Measurements from ENCODE around the gene NRP1.
"Not testable (repeated sequence)": the region's sequence is repeated elsewhere in the genome, so short reads cannot be mapped to it uniquely, and the experiment has no call there.

NRP1 gene

GRCh38 chr10:33334153-33334804 lies at the start of gene NRP1:
Gene NRP1 (minus strand): TSS chr10:33334667. CDS start chr10:33334382, 285 bp downstream.
- no peak for TF ChIP-seq Cebpa-rat (IDR thresholded peaks at IDR 0.05)
- Histone ChIP-seq H3K27ac (peak within 1 kb of the TSS; percentile 48 to 98 (median 67)), H4K20me1 (peaks cover 0 to 42% (median 14%) of the 10 kb centered on the region in 11 experiments; a peak in 12 of 22 replicates), H3K4me2 (peak within 1 kb of the TSS; percentile 91 to 100 (median 98)), H3K4me3 (peak within 1 kb of the TSS; percentile 65 to 97 (median 75)), H3K9ac (peak within 1 kb of the TSS; percentile 71 to 99 (median 80)), H3K36me3 (peaks cover 0 to 35% (median 0%) of the 10 kb centered on the region in 11 experiments; a peak in 6 of 22 replicates), H3K4me1 (peaks cover 29 to 39% (median 35%) of the 10 kb centered on the region in 10 experiments), H3K27me3 (peaks cover 0 to 85% (median 76%) of the 10 kb centered on the region in 11 experiments; a peak in 20 of 22 replicates), H3K9me3 (replicated peaks in 1 of 11) (0 out of 22 replicates have a peak, but pooled peaks cover 0 to 5% (median 0%) of the 10 kb centered on the region in 11 experiments)

GRCh38 chr10:33384201-33384600 lies 49.7 kb upstream of the NRP1 start:
- H3K27ac ChIP-seq; H3K9ac ChIP-seq; H3K36me3 ChIP-seq; H3K4me3 ChIP-seq; H3K27me3 ChIP-seq; H3K9me3 ChIP-seq (replicated peaks in 1 of 11); H4K20me1 ChIP-seq; H3K4me2 ChIP-seq: not testable (repeated sequence)
- H3K4me1 ChIP-seq: peaks cover 0 to 15% (median 0%) of the 10 kb centered on the region in 10 experiments; a peak in 4 of 20 replicates

GRCh38 chr10:33382921-33383713 lies 48.6 kb upstream of the NRP1 start:
- TF ChIP-seq Cebpa-rat (IDR thresholded peaks at IDR 0.05): no peak
- no peaks in the 10 kb centered on the region for H4K20me1 ChIP-seq
- H3K4me1 ChIP-seq: peaks cover 0 to 18% (median 0%) of the 10 kb centered on the region in 10 experiments; a peak in 6 of 20 replicates

GRCh38 chr10:33382216-33382600 lies 47.7 kb upstream of the NRP1 start:
- no peak overlapping the region for H3K27ac ChIP-seq
- no peak overlapping the region for H3K9ac ChIP-seq
- peaks cover 0 to 27% (median 4%) of the 10 kb centered on the region in 10 experiments; a peak in 10 of 20 replicates for H3K4me1 ChIP-seq
- H3K27me3 ChIP-seq: no peaks in the 10 kb centered on the region
- no peak overlapping the region for H3K4me2 ChIP-seq
- TF ChIP-seq Cebpa-rat (IDR thresholded peaks at IDR 0.05): no peak
- no peaks in the 10 kb centered on the region for H3K36me3 ChIP-seq
- no peaks in the 10 kb centered on the region for H3K9me3 ChIP-seq (replicated peaks in 1 of 11)
- H4K20me1 ChIP-seq: no peaks in the 10 kb centered on the region
- H3K4me3 ChIP-seq: no peak overlapping the region

More at GRCh38 chr10:33382921-33383713, 48.6 kb upstream of the NRP1 start:
- Histone ChIP-seq H3K4me3 (no peak overlapping the region), H3K9ac (no peak overlapping the region), H3K27me3 (no peaks in the 10 kb centered on the region), H3K4me2 (no peak overlapping the region), H3K36me3 (no peaks in the 10 kb centered on the region), H3K27ac (no peak overlapping the region), H3K9me3 (replicated peaks in 1 of 11) (no peaks in the 10 kb centered on the region)

GRCh38 chr10:33381451-33382215 lies 47.2 kb upstream of the NRP1 start:
- H3K4me3 ChIP-seq: no peak overlapping the region
- H3K27ac ChIP-seq: no peak overlapping the region
- H3K4me2 ChIP-seq: peak overlapping the region in 2 of 11 experiments; percentile 8 to 34; a peak in 3 of 22 replicates
- no peak overlapping the region for H3K9ac ChIP-seq
- H4K20me1 ChIP-seq: no peaks in the 10 kb centered on the region
- no peak for TF ChIP-seq Cebpa-rat (IDR thresholded peaks at IDR 0.05)
- H3K27me3 ChIP-seq: no peaks in the 10 kb centered on the region
- H3K4me1 ChIP-seq: peaks cover 0 to 33% (median 7%) of the 10 kb centered on the region in 10 experiments; a peak in 10 of 20 replicates
- no peaks in the 10 kb centered on the region for H3K9me3 ChIP-seq (replicated peaks in 1 of 11)
- no peaks in the 10 kb centered on the region for H3K36me3 ChIP-seq

GRCh38 chr10:33377658-33378025 lies 43.2 kb upstream of the NRP1 start:
- Histone ChIP-seq H3K27me3 (no peaks in the 10 kb centered on the region), H3K4me1 (peaks cover 0 to 35% (median 7%) of the 10 kb centered on the region in 10 experiments; a peak in 10 of 20 replicates), H3K4me2 (peak overlapping the region in 5 of 11 experiments; percentile 14 to 62 (median 57); a peak in 8 of 22 replicates), H3K9ac (no peak overlapping the region), H3K36me3 (no peaks in the 10 kb centered on the region), H3K9me3 (replicated peaks in 1 of 11) (peaks cover 0 to 5% (median 0%) of the 10 kb centered on the region in 11 experiments; a peak in 1 of 22 replicates), H4K20me1 (no peaks in the 10 kb centered on the region), H3K4me3 (no peak overlapping the region), H3K27ac (no peak overlapping the region)
- TF ChIP-seq Cebpa-rat (IDR thresholded peaks at IDR 0.05): no peak

- no peak overlapping the region for H3K4me3 ChIP-seq
- no peaks in the 10 kb centered on the region for H3K27me3 ChIP-seq
- H3K4me1 ChIP-seq: peaks cover 0 to 35% (median 7%) of the 10 kb centered on the region in 10 experiments; a peak in 10 of 20 replicates
- H3K4me2 ChIP-seq: peak overlapping the region in 5 of 11 experiments; percentile 22 to 62 (median 57); a peak in 9 of 22 replicates
- peaks cover 0 to 5% (median 0%) of the 10 kb centered on the region in 11 experiments; a peak in 1 of 22 replicates for H3K9me3 ChIP-seq (replicated peaks in 1 of 11)
- H3K27ac ChIP-seq: peak overlapping the region in 3 of 11 experiments; percentile 9 to 37 (median 37); a peak in 2 of 22 replicates
- no peaks in the 10 kb centered on the region for H3K36me3 ChIP-seq
- no peak for TF ChIP-seq Cebpa-rat (IDR thresholded peaks at IDR 0.05)
- H3K9ac ChIP-seq: no peak overlapping the region
- no peaks in the 10 kb centered on the region for H4K20me1 ChIP-seq
These were observed 42.6 kb upstream of the NRP1 start for GRCh38 chr10:33376976-33377657.

- peaks cover 0 to 5% (median 0%) of the 10 kb centered on the region in 11 experiments; a peak in 1 of 22 replicates for H3K9me3 ChIP-seq (replicated peaks in 1 of 11)
- H3K27ac ChIP-seq: no peak overlapping the region; a peak in 1 of 22 replicates
- no peak overlapping the region for H3K4me3 ChIP-seq
- H3K9ac ChIP-seq: no peak overlapping the region
- no peak for TF ChIP-seq Cebpa-rat (IDR thresholded peaks at IDR 0.05)
- H3K4me2 ChIP-seq: peak overlapping the region in 3 of 11 experiments; percentile 57 to 62 (median 57); a peak in 3 of 22 replicates
- H3K36me3 ChIP-seq: no peaks in the 10 kb centered on the region
- peaks cover 0 to 30% (median 7%) of the 10 kb centered on the region in 10 experiments; a peak in 10 of 20 replicates for H3K4me1 ChIP-seq
- no peaks in the 10 kb centered on the region for H4K20me1 ChIP-seq
- no peaks in the 10 kb centered on the region for H3K27me3 ChIP-seq
These were observed 42.0 kb upstream of the NRP1 start for GRCh38 chr10:33376476-33376875.
